ENCODE measurements around the gene CDK5R2. TPM values are rescaled to one million over a fixed set of nuclear protein-coding genes. Genes with fewer than 3 reads are reported as not detected.

The CDK5R2 gene
- total RNA-seq: not detected in 2 replicates

GRCh38 chr2:218959141-218959731 is at the start of gene CDK5R2:
CDK5R2 (plus strand) TSS chr2:218959666; CDS start chr2:218959821, 155 bp downstream.

GRCh38 chr2:218985021-218985324 is 25.5 kb downstream of the CDK5R2 start, which contains the start of gene FEV:
FEV (minus strand) TSS chr2:218985184; CDS start chr2:218985075, 109 bp downstream.

GRCh38 chr2:218993345-218994315 is 34.2 kb downstream of the CDK5R2 start, which contains the start of gene CRYBA2:
CRYBA2 (minus strand) TSS chr2:218993422; CDS start chr2:218993176, 246 bp downstream.

Small RNA genes within 50 kb of the gene (small RNA-seq; reads per million reads assigned to genes)
- gene MIR375 (not detected), gene RNU6-642P (not detected)

Other genes with a start within 250 kb of the CDK5R2 start
- 15.0 and 20.5 TPM in 2 replicates for gene TTLL4, start 248.8 kb upstream of the CDK5R2 start, total RNA-seq
- gene CYP27A1, start 177.5 kb upstream of the CDK5R2 start, total RNA-seq: 6.3 and 9.1 TPM in 2 replicates
- not detected in 2 replicates for gene PRKAG3, start 127.9 kb upstream of the CDK5R2 start, total RNA-seq
- gene WNT6, start 99.9 kb upstream of the CDK5R2 start, total RNA-seq: not detected in 2 replicates
- gene WNT10A, start 78.8 kb upstream of the CDK5R2 start, total RNA-seq: not detected in 2 replicates
- not detected in 2 replicates for gene FEV, start 25.5 kb downstream of the CDK5R2 start, total RNA-seq
- not detected in 2 replicates for gene CRYBA2, start 33.8 kb downstream of the CDK5R2 start, total RNA-seq
- gene CFAP65, start 81.8 kb downstream of the CDK5R2 start, total RNA-seq: not detected in 2 replicates
- gene IHH, start 101.3 kb downstream of the CDK5R2 start, total RNA-seq: 0.33 TPM in 1 of 2 replicates, not detected in the other
- gene NHEJ1, start 201.1 kb downstream of the CDK5R2 start, total RNA-seq: 19.3 and 23.3 TPM in 2 replicates
- 2.3 and 2.6 TPM in 2 replicates for gene SLC23A3, start 210.4 kb downstream of the CDK5R2 start, total RNA-seq
- 25.2 TPM in 2 replicates for gene CNPPD1, start 217.3 kb downstream of the CDK5R2 start, total RNA-seq
- gene RETREG2, start 218.6 kb downstream of the CDK5R2 start, total RNA-seq: 55.8 and 64.0 TPM in 2 replicates
- gene ZFAND2B, start 247.1 kb downstream of the CDK5R2 start, total RNA-seq: 20.3 and 22.2 TPM in 2 replicates